Activated B cell treated with CpG ODN at 0.5 μM for 24 hours (primary cell): ENCODE measurements around the gene FOLR2. TPM values are rescaled to one million over a fixed set of nuclear protein-coding genes. Genes with fewer than 3 reads are reported as not detected.

Experiments
- ATAC-seq: fragments of 200-7000 bp; cut with Tn5 transposase; one replicate; pipeline ENCODE4 v1.10.0; 2021; ENCODE audit warnings: low read depth, mild to moderate bottlenecking, moderate library complexity
- CTCF ChIA-PET: fragments of 350-600 bp; sonication (Branson Sonifier 250); formaldehyde crosslinking; loops from one replicate; lab custom pipeline; 2021; ENCODE audit warnings: antibody characterized with exemption; lab: Charles Lee
- POLR2A ChIA-PET: fragments of 350-600 bp; sonication (Branson Sonifier 250); formaldehyde crosslinking; loops from one replicate; lab custom pipeline; 2021; ENCODE audit warnings: antibody characterized with exemption; lab: Charles Lee
- DNase-seq: peaks from one replicate; pipeline ENCODE4 v3.0.0; 2022
- H3K27ac Mint-ChIP-seq: one replicate; pipeline ENCODE4 v1.8.0; 2020; ENCODE audit warnings: mixed read lengths
- H3K27me3 Mint-ChIP-seq: one replicate; pipeline ENCODE4 v1.8.0; 2021; ENCODE audit warnings: mixed read lengths
- H3K36me3 Mint-ChIP-seq: one replicate; pipeline ENCODE4 v1.8.0; 2021; ENCODE audit warnings: low read depth, mixed read lengths
- H3K4me1 Mint-ChIP-seq: one replicate; pipeline ENCODE4 v1.8.0; 2021; ENCODE audit warnings: mixed read lengths
- H3K4me3 Mint-ChIP-seq: one replicate; pipeline ENCODE4 v1.8.0; 2020; ENCODE audit warnings: mild to moderate bottlenecking, mixed read lengths
- H3K9me3 Mint-ChIP-seq: one replicate; pipeline ENCODE4 v1.8.0; 2020; ENCODE audit warnings: mixed read lengths
- intact Hi-C: fragments of 100-400 bp; cut with micrococcal nuclease; formaldehyde crosslinking; loops from one replicate; pipeline ENCODE4 v1.15.1; 2024
- total RNA-seq: library from RNA; stranded (reverse); gene quantifications from 2 replicates; pipeline ENCODE4 v1.2.3, GENCODE V29; 2022
- TF ChIP-seq, protein P1 (sequence below): fragments of 200-600 bp; IDR thresholded peaks from one replicate; pipeline ENCODE4 v1.8.0; 2022; ENCODE audit warnings: antibody characterized with exemption, mild to moderate bottlenecking

Gene FOLR2
- total RNA-seq, 1 donor from 2014 or later, result 0.67 TPM

DNA sequence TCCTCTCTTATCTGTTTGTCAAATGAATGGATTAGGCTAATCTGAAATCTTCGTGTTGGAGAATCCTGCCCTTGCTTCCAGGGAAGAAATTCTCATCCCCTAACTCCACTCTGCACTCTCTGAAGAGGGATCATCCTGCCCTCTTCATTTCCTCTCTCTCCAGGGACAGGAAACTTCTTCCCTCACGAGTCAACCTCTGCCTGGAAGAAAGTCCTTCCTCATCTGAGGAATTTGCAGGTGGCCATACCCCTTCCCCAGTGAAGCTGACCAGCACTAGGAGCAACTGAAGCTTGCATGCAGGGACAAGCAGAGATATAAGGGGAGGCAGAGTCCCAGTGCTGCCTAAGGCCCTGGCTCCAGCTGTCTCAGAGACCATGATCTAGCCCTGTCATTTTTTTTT, 31.0 kb downstream of the FOLR2 start:
- TF ChIP-seq, protein P1, sequence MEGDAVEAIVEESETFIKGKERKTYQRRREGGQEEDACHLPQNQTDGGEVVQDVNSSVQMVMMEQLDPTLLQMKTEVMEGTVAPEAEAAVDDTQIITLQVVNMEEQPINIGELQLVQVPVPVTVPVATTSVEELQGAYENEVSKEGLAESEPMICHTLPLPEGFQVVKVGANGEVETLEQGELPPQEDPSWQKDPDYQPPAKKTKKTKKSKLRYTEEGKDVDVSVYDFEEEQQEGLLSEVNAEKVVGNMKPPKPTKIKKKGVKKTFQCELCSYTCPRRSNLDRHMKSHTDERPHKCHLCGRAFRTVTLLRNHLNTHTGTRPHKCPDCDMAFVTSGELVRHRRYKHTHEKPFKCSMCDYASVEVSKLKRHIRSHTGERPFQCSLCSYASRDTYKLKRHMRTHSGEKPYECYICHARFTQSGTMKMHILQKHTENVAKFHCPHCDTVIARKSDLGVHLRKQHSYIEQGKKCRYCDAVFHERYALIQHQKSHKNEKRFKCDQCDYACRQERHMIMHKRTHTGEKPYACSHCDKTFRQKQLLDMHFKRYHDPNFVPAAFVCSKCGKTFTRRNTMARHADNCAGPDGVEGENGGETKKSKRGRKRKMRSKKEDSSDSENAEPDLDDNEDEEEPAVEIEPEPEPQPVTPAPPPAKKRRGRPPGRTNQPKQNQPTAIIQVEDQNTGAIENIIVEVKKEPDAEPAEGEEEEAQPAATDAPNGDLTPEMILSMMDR, result no peak
- H3K4me1 Mint-ChIP-seq, result peaks cover 10% of the 10 kb centered on the region
- H3K9me3 Mint-ChIP-seq, result no peaks in the 10 kb centered on the region
- DNase-seq (no peak), ATAC-seq (no peak)
- intact Hi-C loops, result no loop called here
- POLR2A ChIA-PET, result no interaction called here
- no peak overlapping the region for H3K27ac Mint-ChIP-seq
- H3K36me3 Mint-ChIP-seq, result no peaks in the 10 kb centered on the region
- CTCF ChIA-PET, result no interaction called here
- H3K27me3 Mint-ChIP-seq, result peaks cover 29% of the 10 kb centered on the region
- no peak overlapping the region for H3K4me3 Mint-ChIP-seq

DNA sequence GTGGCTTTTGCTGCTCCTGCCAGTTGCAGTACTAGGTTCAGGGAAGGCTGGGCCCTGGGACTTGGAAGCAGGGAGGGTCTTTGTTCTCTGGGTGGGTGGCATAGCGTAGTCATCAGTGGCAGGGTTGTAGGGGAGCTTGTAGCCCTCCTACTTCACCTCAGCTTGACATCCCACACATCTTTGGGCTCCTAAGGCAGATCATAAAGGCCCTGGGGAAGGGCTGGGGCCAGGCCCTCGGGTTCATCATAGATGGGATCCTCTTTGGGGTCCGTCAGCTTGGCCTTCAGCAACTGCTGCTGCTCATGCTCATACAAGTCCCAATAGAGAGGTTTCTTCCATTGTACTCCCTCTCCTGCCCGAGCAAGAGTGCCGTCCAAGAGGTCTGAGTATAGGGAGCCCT, 33.4 kb downstream of the FOLR2 start:
- Mint-ChIP-seq H3K4me1 (no peaks in the 10 kb centered on the region), H3K27ac (no peak overlapping the region), H3K9me3 (no peaks in the 10 kb centered on the region), H3K27me3 (peaks cover 21% of the 10 kb centered on the region), H3K36me3 (no peaks in the 10 kb centered on the region), H3K4me3 (no peak overlapping the region)
- DNase-seq (no peak), ATAC-seq (no peak)
- TF ChIP-seq, protein P1, result no peak
- intact Hi-C loops, result loop anchor here (1.0 kb wide), 1 partner anchor 17 kb away; no protein-coding TSS in a partner anchor
- CTCF ChIA-PET, result no interaction called here
- POLR2A ChIA-PET, result no interaction called here

DNA sequence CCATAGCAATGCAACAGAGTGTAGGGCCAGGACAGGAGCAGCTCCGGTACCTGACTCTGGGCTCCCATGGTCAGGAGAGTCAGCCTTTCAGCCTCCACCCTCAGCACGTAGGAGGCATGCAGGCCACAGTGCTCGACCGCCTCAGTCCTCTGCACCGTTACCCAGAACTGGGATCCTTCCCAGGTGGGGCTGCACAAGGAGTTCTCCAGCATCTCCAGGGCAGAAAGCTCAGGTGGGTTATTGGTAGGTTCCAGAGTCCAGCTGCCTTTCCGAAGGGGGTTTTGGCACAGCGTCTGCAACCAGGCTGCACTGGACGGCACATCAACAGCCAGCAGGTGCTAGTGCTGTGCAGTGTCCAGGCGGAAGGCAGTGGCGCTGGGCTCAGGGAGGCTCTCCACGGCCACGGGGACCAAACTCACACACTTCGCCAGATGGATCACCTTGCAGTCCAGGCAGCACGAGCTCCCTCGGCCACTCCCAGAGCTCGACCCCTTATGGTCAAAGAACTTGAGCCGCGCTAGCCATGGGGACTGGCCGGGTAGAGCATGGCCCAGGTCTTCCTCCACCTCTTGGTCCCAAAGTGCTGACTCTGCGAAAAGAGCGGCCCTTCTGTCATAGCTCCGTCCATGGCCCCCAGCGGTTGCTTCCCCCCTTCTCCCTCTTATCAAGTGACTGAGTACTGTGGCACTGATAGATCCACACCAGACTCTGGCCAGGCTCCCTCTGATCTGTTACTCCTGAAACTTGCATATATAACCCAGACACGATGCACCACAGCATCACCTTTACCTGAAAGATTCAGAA, 34.3 kb downstream of the FOLR2 start:
- ChIA-PET POLR2A (no interaction called here), CTCF (no interaction called here)
- TF ChIP-seq, protein P1, result no peak
- intact Hi-C loops, result loop anchor here (1.0 kb wide), 1 partner anchor 16 kb away; no protein-coding TSS in a partner anchor
- peaks cover 21% of the 10 kb centered on the region for H3K27me3 Mint-ChIP-seq
- no peak overlapping the region for H3K4me3 Mint-ChIP-seq
- DNase-seq, result no peak
- H3K4me1 Mint-ChIP-seq, result no peaks in the 10 kb centered on the region
- ATAC-seq, result no peak
- H3K27ac Mint-ChIP-seq, result no peak overlapping the region
- no peaks in the 10 kb centered on the region for H3K36me3 Mint-ChIP-seq
- H3K9me3 Mint-ChIP-seq, result no peaks in the 10 kb centered on the region

DNA sequence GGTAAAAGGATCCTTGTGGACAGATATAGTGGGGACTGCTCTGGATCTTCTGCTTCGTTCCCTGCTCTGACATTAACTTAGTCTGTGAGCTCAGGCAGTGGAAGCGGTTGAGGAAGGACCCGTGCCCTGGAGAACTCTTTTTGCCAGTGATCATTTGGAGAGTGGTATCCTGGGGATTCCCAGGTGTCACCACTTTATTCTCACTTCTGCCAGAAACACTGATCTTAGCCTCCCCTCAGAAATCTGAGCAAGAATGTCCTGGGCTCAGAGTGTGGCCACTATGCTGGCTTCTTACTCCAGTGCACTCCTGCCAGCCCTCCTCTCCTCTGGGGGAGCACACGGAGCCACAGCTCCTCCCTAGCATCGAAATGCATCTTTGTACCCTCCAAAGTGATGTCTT, 35.0 kb downstream of the FOLR2 start:
- H3K27me3 Mint-ChIP-seq, result peaks cover 21% of the 10 kb centered on the region
- H3K36me3 Mint-ChIP-seq, result no peaks in the 10 kb centered on the region
- ChIA-PET POLR2A (no interaction called here), CTCF (no interaction called here)
- no peak for DNase-seq
- TF ChIP-seq, protein P1, result no peak
- no peak overlapping the region for H3K27ac Mint-ChIP-seq
- no peak overlapping the region for H3K4me3 Mint-ChIP-seq
- intact Hi-C loops, result no loop called here
- no peaks in the 10 kb centered on the region for H3K9me3 Mint-ChIP-seq
- H3K4me1 Mint-ChIP-seq, result no peaks in the 10 kb centered on the region
- no peak for ATAC-seq

DNA sequence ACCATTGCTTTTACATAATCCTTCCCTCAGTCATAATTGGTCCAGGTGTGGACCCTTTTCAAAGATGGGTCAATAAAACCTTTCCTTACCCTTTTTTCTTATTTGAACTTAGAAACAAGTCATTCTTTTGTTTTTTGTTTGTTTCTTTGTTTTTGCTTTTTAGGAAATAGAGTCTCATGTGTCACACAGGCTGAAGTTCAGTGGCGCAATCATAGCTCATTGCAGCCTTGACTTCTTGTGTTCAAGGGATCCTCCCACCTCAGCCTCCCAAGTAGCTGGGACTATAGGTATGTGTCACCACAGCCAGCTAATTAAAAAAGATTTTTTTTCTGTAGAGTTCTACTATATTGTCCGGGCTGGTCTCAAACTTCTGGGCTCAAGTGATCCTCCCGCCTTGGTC, 36.8 kb downstream of the FOLR2 start:
- Mint-ChIP-seq H3K4me1 (no peaks in the 10 kb centered on the region), H3K27ac (no peak overlapping the region), H3K27me3 (peaks cover 21% of the 10 kb centered on the region), H3K4me3 (no peak overlapping the region), H3K9me3 (no peaks in the 10 kb centered on the region), H3K36me3 (no peaks in the 10 kb centered on the region)
- CTCF ChIA-PET, result no interaction called here
- POLR2A ChIA-PET, result no interaction called here
- DNase-seq (no peak), ATAC-seq (no peak)
- TF ChIP-seq, protein P1, result no peak
- intact Hi-C loops, result no loop called here
